Rectal smooth muscle tissue (tissue), 1 donor: ENCODE data around the gene KCNAB3.

Experiments used
- H3K27ac ChIP-seq: one replicate; pipeline ENCODE4 v1.7.0; 2013; ENCODE audit warnings: low read depth, low read length, inconsistent platforms
- H3K27me3 ChIP-seq: one replicate; pipeline ENCODE4 v1.7.0; 2013; ENCODE audit warnings: low read length; ENCODE audit not compliant: control insufficient read depth, insufficient read depth
- H3K36me3 ChIP-seq: one replicate; pipeline ENCODE4 v1.7.0; 2013; ENCODE audit warnings: low read length; ENCODE audit not compliant: control insufficient read depth, insufficient read depth
- H3K4me1 ChIP-seq: one replicate; pipeline ENCODE4 v1.7.0; 2013; ENCODE audit warnings: low read length; ENCODE audit not compliant: control insufficient read depth, insufficient read depth
- H3K4me3 ChIP-seq: one replicate; pipeline ENCODE4 v1.7.0; 2013; ENCODE audit warnings: low read length
- H3K9ac ChIP-seq: one replicate; pipeline ENCODE4 v1.7.0; 2013; ENCODE audit warnings: low read length

Gene KCNAB3

DNA sequence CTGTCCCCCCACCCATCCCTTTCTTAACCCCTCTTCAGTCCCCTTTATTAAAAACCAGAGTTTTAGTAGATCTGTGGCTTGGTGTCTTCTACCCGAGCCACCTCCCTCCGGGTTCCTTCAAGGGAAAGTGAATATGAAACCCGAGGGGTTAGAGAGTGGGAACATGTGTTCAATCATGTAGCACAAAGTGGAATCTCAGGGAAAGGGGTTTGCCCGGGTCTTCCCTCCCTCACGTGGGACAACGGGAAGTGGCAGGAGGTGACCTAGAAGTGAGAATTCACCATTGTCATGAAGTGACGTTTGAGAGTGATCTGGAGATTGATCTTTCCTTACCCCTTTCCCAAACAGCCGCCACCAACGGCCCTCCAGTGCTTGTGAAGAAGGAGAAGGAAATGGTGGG is 18.5 kb downstream of the KCNAB3 start:
- H3K27me3 ChIP-seq, result no peaks in the 10 kb centered on the region
- peaks cover 36% of the 10 kb centered on the region for H3K36me3 ChIP-seq
- no peak overlapping the region for H3K27ac ChIP-seq
- H3K9ac ChIP-seq, result no peak overlapping the region
- H3K4me3 ChIP-seq, result no peak overlapping the region
- H3K4me1 ChIP-seq, result peaks cover 9% of the 10 kb centered on the region

- H3K27ac ChIP-seq, result no peak overlapping the region
- H3K4me3 ChIP-seq, result no peak overlapping the region
- no peaks in the 10 kb centered on the region for H3K27me3 ChIP-seq
- H3K36me3 ChIP-seq, result peaks cover 36% of the 10 kb centered on the region
- H3K4me1 ChIP-seq, result peaks cover 9% of the 10 kb centered on the region
- no peak overlapping the region for H3K9ac ChIP-seq
Observed at GRCh38 chr17:7910711-7911110, 18.9 kb downstream of the KCNAB3 start.

DNA sequence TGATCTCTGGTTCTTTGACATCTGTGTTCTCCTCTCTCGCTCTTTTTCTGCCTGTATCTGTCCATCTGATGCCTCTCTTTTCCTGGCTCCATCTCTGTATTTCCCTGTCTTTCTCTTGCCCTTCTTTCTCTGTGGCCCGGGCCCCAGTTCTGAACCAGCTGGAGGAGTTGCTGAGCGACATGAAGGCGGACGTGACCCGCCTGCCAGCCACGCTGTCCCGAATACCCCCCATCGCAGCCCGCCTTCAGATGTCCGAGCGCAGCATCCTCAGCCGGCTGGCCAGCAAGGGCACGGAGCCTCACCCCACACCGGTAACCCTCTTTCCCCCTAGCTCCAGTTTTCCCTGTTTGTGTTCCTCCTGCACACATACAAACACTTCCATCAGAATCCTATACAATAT is 19.4 kb downstream of the KCNAB3 start:
- Histone ChIP-seq H3K27me3 (no peaks in the 10 kb centered on the region), H3K4me1 (peaks cover 7% of the 10 kb centered on the region), H3K9ac (no peak overlapping the region), H3K4me3 (no peak overlapping the region), H3K36me3 (peaks cover 36% of the 10 kb centered on the region), H3K27ac (no peak overlapping the region)

DNA sequence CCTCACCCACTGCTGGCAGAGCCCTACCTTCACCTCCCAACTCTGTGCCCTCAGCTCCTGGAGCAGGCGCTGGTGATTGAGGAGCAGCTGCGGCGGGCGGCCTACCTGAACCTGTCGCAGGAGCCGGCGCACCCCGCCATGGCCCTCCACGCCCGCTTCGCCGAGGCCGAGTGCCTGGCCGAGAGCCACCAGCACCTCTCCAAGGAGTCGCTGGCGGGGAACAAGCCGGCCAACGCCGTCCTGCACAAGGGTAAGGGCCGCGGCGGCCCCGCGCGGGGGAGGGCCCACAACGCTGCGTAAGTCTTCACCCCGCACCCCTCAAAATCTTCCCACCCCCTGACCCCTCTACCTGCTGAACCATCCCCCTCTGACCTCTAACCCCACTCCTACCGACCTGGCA is 20.6 kb downstream of the KCNAB3 start:
- no peak overlapping the region for H3K4me3 ChIP-seq
- H3K27ac ChIP-seq, result no peak overlapping the region
- no peaks in the 10 kb centered on the region for H3K27me3 ChIP-seq
- H3K9ac ChIP-seq, result no peak overlapping the region
- peaks cover 44% of the 10 kb centered on the region for H3K36me3 ChIP-seq
- H3K4me1 ChIP-seq, result no peaks in the 10 kb centered on the region

DNA sequence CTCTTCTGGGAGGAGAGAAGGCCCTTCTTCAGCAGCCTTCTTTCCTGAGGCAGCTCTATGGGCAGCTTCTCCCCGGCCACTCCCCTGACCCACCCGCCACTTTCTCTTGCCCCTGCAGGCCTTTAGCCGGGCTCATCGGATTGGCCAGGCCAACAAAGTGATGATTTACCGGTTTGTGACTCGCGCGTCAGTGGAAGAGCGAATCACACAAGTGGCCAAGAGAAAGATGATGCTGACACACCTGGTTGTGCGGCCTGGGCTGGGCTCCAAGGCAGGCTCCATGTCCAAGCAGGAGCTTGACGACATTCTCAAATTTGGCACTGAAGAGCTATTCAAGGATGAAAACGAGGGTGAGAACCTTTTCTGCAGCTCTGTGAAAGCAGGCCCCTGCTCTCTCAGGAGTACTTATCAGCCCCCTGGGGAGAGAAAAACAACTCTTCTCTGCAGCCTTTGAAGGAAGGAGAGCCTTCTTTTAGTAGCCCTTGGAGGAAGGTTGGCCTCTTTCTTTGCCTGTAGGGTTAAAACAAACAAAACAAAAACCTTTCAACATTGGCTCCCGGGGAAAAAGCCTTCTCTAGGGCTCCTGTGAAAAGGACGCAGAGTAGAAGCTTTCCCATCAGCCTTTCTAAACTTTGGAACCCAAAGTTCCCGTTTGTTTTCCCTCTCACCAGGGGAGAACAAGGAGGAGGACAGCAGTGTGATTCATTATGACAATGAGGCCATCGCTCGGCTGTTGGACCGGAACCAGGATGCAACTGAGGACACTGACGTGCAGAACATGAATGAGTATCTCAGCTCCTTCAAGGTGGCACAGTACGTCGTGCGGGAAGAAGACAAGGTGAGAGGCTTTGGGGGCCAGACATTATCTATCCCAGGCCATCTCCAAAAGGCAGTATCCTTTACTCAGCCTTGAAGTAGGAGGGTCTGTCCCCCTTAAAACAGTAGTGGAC is 26.2 kb downstream of the KCNAB3 start:
- Histone ChIP-seq H3K9ac (no peak overlapping the region), H3K27me3 (no peaks in the 10 kb centered on the region), H3K4me3 (no peak overlapping the region), H3K36me3 (peaks cover 62% of the 10 kb centered on the region), H3K27ac (no peak overlapping the region), H3K4me1 (no peaks in the 10 kb centered on the region)

DNA sequence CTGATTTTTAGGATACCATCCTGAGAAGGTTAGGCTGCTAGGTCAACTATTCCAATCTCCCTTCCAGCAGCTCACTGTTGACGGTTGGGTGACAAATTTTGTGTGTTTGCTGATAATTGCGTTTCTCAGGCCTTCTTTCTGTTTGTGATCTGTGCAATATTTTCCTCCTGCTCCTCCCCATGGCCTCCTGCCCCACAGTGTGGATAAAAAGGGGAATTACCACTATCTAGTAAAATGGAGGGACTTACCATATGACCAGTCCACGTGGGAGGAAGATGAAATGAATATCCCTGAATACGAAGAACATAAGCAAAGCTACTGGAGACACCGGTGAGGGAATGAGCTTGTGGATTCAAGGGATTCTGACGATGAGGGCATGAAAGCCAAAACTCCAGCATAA is 31.9 kb downstream of the KCNAB3 start:
- Histone ChIP-seq H3K9ac (no peak overlapping the region), H3K27me3 (no peaks in the 10 kb centered on the region), H3K27ac (no peak overlapping the region)

GRCh38 chr17:7897090-7897489 is 32.6 kb downstream of the KCNAB3 start:
- Histone ChIP-seq H3K27ac (no peak overlapping the region), H3K4me3 (no peak overlapping the region), H3K27me3 (no peaks in the 10 kb centered on the region), H3K4me1 (no peaks in the 10 kb centered on the region), H3K9ac (no peak overlapping the region), H3K36me3 (peaks cover 49% of the 10 kb centered on the region)

More for the DNA sequence above, 31.9 kb downstream of the KCNAB3 start:
- Histone ChIP-seq H3K36me3 (peaks cover 51% of the 10 kb centered on the region), H3K4me3 (no peak overlapping the region), H3K4me1 (no peaks in the 10 kb centered on the region)

DNA sequence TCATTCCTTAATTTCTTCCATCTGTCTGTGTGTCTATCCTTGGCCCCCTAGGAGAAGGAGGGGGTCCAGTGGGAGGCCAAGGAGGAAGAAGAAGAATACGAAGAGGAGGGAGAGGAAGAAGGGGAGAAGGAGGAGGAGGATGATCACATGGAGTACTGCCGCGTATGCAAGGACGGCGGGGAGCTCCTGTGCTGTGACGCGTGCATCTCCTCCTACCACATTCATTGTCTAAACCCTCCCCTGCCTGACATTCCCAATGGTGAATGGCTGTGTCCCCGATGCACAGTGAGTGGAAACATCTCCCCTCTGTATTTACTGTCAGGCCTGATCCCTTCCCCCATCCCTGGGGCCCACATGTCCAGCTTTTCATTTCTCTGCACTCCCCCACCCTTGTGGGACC is 34.8 kb downstream of the KCNAB3 start:
- H3K4me3 ChIP-seq, result no peak overlapping the region
- H3K9ac ChIP-seq, result no peak overlapping the region
- peaks cover 49% of the 10 kb centered on the region for H3K36me3 ChIP-seq
- no peaks in the 10 kb centered on the region for H3K27me3 ChIP-seq
- H3K4me1 ChIP-seq, result peaks cover 4% of the 10 kb centered on the region
- H3K27ac ChIP-seq, result no peak overlapping the region

GRCh38 chr17:7894226-7894625 is 35.4 kb downstream of the KCNAB3 start:
- Histone ChIP-seq H3K27ac (no peak overlapping the region), H3K4me3 (no peak overlapping the region), H3K36me3 (peaks cover 43% of the 10 kb centered on the region), H3K4me1 (peaks cover 11% of the 10 kb centered on the region), H3K9ac (no peak overlapping the region), H3K27me3 (no peaks in the 10 kb centered on the region)

- Histone ChIP-seq H3K4me3 (no peak overlapping the region), H3K9ac (no peak overlapping the region), H3K36me3 (peaks cover 38% of the 10 kb centered on the region), H3K27me3 (no peaks in the 10 kb centered on the region), H3K4me1 (peaks cover 19% of the 10 kb centered on the region), H3K27ac (no peak overlapping the region)
Observed at GRCh38 chr17:7893187-7893880, 36.3 kb downstream of the KCNAB3 start.

DNA sequence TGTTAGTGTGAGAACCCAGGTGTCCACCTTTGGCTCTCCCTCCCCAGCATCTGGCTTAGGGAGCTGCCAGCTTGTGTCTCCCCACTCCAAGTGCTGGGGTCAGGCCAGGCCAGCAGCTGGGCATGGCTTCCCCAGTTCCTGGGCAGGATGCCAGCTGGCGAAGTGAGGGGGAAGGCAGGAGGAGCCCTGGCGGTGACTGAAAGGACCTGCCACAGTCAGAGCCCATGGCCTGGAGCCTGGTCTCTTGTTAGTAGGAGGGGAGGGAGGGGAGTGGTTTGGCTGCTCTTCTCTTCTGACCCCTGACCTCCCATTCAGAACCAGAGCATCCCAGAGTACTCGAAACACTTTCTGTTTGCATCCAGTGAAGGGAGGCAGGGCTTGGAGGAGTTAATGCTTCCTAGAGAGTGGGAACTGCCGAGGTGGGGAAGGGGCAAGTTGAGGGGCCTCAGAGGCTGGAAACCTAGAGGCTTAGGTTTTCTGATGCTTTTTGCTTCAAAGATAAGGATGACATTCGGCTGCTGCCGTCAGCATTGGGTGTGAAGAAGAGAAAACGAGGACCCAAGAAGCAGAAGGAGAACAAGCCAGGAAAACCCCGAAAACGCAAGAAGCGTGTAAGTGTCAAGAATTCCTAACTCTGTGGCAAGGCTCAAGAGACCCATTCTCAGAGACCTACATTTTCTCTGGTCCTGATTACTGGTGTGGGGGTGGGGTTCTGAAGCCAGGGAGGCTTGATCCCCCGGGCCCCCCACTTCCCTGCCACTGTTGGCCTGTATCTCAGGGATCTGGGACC is 40.3 kb downstream of the KCNAB3 start:
- Histone ChIP-seq H3K36me3 (peaks cover 22% of the 10 kb centered on the region), H3K4me3 (peak overlapping the region; percentile 94), H3K4me1 (peaks cover 39% of the 10 kb centered on the region), H3K27me3 (no peaks in the 10 kb centered on the region), H3K9ac (peak overlapping the region; percentile 32), H3K27ac (peak overlapping the region; percentile 81)
